Measurements from ENCODE around the gene FBLN2. TPM values are rescaled to one million over a fixed set of nuclear protein-coding genes. Genes with fewer than 3 reads are reported as not detected.

The FBLN2 gene
- total RNA-seq, 4 donors from 2014 or later, result 85.9 to 187 (median 117) TPM

DNA sequence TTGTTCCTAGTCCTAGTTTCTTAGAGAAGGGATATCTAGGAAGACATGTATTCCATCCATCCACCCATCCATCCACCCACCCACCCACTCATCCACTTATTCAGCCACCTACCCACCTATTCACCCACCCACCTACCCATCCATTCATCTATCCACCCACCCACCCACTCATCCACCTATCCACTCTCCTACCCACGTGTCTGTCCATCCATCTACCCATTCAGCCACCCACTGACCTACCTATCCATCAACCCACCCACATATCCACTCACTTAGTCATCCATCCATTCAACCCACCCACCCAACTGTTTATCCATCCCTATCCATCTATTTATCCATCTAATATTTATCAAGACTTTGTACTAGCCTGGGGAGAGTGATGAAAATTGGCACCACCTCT is 120.5 kb downstream of the FBLN2 start:
- peaks cover 77% of the 10 kb centered on the region for H3K27me3 ChIP-seq
- H3K4me3 ChIP-seq, result no peak overlapping the region

DNA sequence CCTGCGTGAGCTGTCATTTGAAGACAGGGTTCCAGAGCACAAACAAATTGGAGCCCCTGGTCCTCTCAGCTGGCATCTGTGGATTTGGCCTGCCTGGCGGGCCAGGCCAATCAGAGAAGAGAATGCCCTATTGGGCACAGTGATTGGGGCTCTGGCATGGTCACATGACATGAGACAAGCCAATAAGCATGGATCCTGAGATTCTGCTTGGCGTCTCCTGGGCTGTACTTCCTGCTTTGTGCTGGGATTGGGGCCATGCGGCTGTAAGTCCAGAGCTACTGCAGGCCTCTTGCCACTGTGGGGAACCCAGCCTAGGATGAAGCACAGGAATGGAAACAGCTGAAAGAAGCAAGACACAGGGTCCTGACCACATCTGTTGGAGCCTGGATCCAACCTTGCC is 121.4 kb downstream of the FBLN2 start:
- no peak for ATAC-seq
- no peaks in the 10 kb centered on the region for H3K9me3 ChIP-seq
- H3K27me3 ChIP-seq, result peaks cover 78% of the 10 kb centered on the region
- WGBS, 2 donors (ENCODE audit: low coverage in 1 of 2), result 62% methylated on average over 3 of the region's 4 CpGs; no CpG with 5 or more reads in 1 of the 2 donors
- H3K4me1 ChIP-seq, result no peaks in the 10 kb centered on the region
- TF ChIP-seq POLR2AphosphoS5 (IDR thresholded peaks at IDR 0.05), result no peak
- no peak for TF ChIP-seq POLR2A (IDR thresholded peaks at IDR 0.05)
- TF ChIP-seq, protein P1, sequence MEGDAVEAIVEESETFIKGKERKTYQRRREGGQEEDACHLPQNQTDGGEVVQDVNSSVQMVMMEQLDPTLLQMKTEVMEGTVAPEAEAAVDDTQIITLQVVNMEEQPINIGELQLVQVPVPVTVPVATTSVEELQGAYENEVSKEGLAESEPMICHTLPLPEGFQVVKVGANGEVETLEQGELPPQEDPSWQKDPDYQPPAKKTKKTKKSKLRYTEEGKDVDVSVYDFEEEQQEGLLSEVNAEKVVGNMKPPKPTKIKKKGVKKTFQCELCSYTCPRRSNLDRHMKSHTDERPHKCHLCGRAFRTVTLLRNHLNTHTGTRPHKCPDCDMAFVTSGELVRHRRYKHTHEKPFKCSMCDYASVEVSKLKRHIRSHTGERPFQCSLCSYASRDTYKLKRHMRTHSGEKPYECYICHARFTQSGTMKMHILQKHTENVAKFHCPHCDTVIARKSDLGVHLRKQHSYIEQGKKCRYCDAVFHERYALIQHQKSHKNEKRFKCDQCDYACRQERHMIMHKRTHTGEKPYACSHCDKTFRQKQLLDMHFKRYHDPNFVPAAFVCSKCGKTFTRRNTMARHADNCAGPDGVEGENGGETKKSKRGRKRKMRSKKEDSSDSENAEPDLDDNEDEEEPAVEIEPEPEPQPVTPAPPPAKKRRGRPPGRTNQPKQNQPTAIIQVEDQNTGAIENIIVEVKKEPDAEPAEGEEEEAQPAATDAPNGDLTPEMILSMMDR (IDR thresholded peaks at IDR 0.05), result no peak
- TF ChIP-seq EP300 (IDR thresholded peaks at IDR 0.05), result no peak
- no peaks in the 10 kb centered on the region for H3K36me3 ChIP-seq
- no peak overlapping the region for H3K27ac ChIP-seq
- no peak overlapping the region for H3K4me3 ChIP-seq

More for the DNA sequence above, 120.5 kb downstream of the FBLN2 start:
- no peaks in the 10 kb centered on the region for H3K36me3 ChIP-seq
- H3K27ac ChIP-seq, result no peak overlapping the region
- no peak for ATAC-seq
- WGBS, 2 donors (ENCODE audit: low coverage in 1 of 2), result 46% methylated on average over 1 of the region's 1 CpG; no CpG with 5 or more reads in 1 of the 2 donors
- TF ChIP-seq POLR2AphosphoS5 (IDR thresholded peaks at IDR 0.05) (no peak), EP300 (IDR thresholded peaks at IDR 0.05) (no peak), POLR2A (IDR thresholded peaks at IDR 0.05) (no peak)
- TF ChIP-seq, protein P1 (IDR thresholded peaks at IDR 0.05), result no peak
- no peaks in the 10 kb centered on the region for H3K9me3 ChIP-seq
- no peaks in the 10 kb centered on the region for H3K4me1 ChIP-seq

DNA sequence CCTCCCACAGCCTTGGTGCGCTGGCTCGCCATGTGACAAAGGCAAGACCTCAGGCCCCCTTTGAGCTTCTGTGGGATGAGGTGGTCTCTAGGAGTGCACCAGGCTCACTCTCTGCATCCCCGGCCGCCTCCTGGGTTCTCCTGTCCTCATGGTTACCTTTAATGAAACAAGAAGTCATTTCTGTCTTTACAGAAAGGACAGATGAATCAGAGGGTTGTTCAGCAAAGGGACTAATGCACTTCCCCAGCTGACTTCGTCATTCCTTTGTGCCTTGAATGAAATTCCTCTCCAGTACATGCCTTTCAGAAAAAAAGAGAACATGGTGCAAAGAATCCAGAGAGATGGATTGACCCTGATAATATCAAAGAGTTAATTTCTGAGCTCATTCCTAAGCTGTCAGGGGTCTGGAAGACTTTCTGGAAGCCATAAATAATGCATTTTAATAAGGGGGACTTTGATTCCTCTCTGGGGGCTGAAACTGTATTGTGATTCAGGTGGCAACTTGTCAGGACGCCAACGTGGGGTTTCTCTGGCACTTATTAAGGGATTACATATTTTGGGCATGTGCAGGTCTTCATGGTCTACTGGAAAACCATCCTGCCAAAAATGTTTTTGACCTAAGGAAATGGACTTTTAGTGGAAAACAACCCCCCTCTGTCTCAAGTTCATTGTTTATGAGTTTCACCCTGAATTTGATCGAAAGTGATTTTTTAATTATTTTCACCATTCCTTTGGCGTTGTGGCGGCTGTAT is 122.7 kb downstream of the FBLN2 start:
- 39 to 47% methylated on average over 4 to 8 of the region's 10 CpGs for WGBS, 2 donors (ENCODE audit: low coverage in 1 of 2)
- Histone ChIP-seq H3K36me3 (no peaks in the 10 kb centered on the region), H3K4me1 (no peaks in the 10 kb centered on the region), H3K27ac (no peak overlapping the region), H3K27me3 (peaks cover 78% of the 10 kb centered on the region), H3K4me3 (no peak overlapping the region), H3K9me3 (no peaks in the 10 kb centered on the region)
- ATAC-seq, result no peak
- no peak for TF ChIP-seq EP300 (IDR thresholded peaks at IDR 0.05)
- TF ChIP-seq, protein P1 (IDR thresholded peaks at IDR 0.05), result no peak
- TF ChIP-seq POLR2A (IDR thresholded peaks at IDR 0.05), result no peak
- TF ChIP-seq POLR2AphosphoS5 (IDR thresholded peaks at IDR 0.05), result no peak

DNA sequence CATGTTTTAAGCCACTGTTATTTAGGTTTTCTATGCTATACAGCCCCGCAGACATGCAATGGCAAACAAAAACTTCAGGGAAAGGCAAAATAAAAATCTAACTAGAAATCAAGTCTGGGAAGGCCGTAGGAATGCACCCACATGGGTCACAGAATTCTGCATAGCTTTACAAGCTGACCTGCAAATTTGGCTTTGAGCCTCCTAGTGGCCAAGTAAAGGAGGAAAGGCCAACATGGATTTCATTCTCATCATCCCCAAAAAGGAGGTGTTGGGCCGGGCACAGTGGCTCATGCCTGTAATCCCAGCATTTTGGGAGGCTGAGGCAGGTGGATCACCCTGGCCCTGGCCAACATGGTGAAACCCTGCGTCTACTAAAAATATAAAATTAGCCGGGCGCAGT is 124.3 kb downstream of the FBLN2 start:
- H3K4me3 ChIP-seq, result no peak overlapping the region
- no peaks in the 10 kb centered on the region for H3K4me1 ChIP-seq
- ATAC-seq, result no peak
- no peaks in the 10 kb centered on the region for H3K9me3 ChIP-seq
- no peak overlapping the region for H3K27ac ChIP-seq
- TF ChIP-seq POLR2A (IDR thresholded peaks at IDR 0.05), result no peak
- TF ChIP-seq EP300 (IDR thresholded peaks at IDR 0.05), result no peak
- TF ChIP-seq, protein P1 (IDR thresholded peaks at IDR 0.05), result no peak
- TF ChIP-seq POLR2AphosphoS5 (IDR thresholded peaks at IDR 0.05), result no peak
- H3K27me3 ChIP-seq, result peaks cover 79% of the 10 kb centered on the region
- 77 to 84% methylated on average over 2 to 5 of the region's 6 CpGs for WGBS, 2 donors (ENCODE audit: low coverage in 1 of 2)
- no peaks in the 10 kb centered on the region for H3K36me3 ChIP-seq

All from gastroesophageal sphincter (tissue), 4 donors.